BE2C (cell line): ENCODE results near the gene CAMK1D.

Experiments used
- DNase-seq: peaks from one replicate; pipeline ENCODE4 v3.0.0-alpha.2; 2020
- H3K27me3 ChIP-seq: fragments of 250-450 bp; sonication (Bioruptor Pico); 2 replicates; pipeline ENCODE4 v1.5.1; 2020; ENCODE audit warnings: mild to moderate bottlenecking
- H3K36me3 ChIP-seq: fragments of 250-450 bp; sonication (Bioruptor Pico); 2 replicates; pipeline ENCODE4 v1.5.1; 2020; ENCODE audit warnings: mild to moderate bottlenecking
- H3K4me1 ChIP-seq: fragments of 250-450 bp; sonication (Bioruptor Pico); 2 replicates; pipeline ENCODE4 v1.5.1; 2020
- H3K4me3 ChIP-seq: 2 replicates; pipeline ENCODE4 v1.5.1; 2011; ENCODE audit warnings: low read depth, low read length
- H3K9me3 ChIP-seq: fragments of 250-450 bp; sonication (Bioruptor Pico); 2 replicates; pipeline ENCODE4 v1.5.1; 2020
- TF ChIP-seq, protein P1 (sequence below): IDR thresholded peaks from 2 replicates; pipeline ENCODE4 v1.5.1; 2012; ENCODE audit warnings: mild to moderate bottlenecking, low read depth, low read length

The CAMK1D gene

DNA sequence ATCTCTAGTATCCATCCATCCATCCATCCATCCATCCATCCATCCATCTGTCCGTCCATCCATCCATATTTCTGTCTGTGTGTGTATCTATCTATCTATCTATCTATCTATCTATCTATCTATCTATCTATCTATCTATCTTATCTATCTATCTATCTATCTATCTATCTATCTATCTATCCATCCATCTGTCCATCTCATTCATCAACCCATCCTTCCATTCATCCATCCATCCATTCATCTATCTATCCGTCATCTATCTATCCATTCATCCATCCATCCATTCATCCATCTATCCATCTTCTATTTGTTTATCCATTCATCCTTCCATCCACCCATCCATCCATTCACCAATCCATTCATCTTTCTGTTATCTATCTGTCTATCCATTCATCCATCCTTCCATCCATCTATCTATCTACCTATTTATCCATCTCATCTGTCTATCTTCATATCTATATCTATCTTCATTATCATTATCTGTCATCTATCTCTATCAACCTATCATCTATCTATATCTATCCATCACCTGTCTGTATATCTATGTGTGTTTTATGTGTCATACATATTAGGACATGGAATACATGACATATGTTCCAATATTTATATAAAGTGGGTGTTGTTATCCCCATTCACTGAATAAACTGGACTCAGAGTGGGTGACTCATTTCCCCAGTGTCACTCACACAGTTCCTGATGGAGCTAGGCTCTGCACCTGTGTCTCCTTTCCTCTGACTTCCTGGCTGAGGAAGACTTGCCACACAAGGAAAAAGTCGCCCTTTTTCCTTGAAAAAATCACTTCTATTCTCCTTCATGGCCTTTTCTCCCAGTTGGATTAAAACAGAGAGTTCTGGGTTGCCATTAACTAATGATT, 452.1 kb downstream of the CAMK1D start:
- TF ChIP-seq, protein P1, sequence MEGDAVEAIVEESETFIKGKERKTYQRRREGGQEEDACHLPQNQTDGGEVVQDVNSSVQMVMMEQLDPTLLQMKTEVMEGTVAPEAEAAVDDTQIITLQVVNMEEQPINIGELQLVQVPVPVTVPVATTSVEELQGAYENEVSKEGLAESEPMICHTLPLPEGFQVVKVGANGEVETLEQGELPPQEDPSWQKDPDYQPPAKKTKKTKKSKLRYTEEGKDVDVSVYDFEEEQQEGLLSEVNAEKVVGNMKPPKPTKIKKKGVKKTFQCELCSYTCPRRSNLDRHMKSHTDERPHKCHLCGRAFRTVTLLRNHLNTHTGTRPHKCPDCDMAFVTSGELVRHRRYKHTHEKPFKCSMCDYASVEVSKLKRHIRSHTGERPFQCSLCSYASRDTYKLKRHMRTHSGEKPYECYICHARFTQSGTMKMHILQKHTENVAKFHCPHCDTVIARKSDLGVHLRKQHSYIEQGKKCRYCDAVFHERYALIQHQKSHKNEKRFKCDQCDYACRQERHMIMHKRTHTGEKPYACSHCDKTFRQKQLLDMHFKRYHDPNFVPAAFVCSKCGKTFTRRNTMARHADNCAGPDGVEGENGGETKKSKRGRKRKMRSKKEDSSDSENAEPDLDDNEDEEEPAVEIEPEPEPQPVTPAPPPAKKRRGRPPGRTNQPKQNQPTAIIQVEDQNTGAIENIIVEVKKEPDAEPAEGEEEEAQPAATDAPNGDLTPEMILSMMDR = no peak
- Histone ChIP-seq H3K36me3 (no peaks in the 10 kb centered on the region), H3K27me3 (no peaks in the 10 kb centered on the region), H3K4me3 (no peak overlapping the region), H3K9me3 (no peaks in the 10 kb centered on the region), H3K4me1 (no peaks in the 10 kb centered on the region)
- no peak for DNase-seq

DNA sequence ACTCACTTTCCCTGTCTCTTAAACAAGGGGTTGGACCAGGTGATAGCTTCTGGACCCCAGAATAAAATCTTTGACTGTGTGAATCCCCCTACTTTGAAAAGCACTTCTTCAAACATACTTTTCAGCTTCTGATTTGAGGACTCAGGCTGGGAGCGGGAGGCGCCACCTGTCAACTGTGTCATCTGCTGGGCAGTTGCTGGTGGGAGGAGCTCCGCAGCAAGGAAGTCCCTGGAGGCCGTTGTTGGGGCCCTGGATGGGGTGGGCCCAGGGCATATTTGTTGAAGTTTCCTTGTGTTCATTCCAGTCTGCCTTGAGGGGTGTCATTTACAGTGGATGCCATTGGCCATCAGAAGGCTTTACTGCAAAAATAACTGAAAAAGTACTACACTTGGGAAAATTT, 454.4 kb downstream of the CAMK1D start:
- Histone ChIP-seq H3K4me3 (no peak overlapping the region), H3K4me1 (no peaks in the 10 kb centered on the region), H3K9me3 (no peaks in the 10 kb centered on the region), H3K36me3 (no peaks in the 10 kb centered on the region), H3K27me3 (no peaks in the 10 kb centered on the region)
- DNase-seq = no peak
- TF ChIP-seq, protein P1 = no peak

DNA sequence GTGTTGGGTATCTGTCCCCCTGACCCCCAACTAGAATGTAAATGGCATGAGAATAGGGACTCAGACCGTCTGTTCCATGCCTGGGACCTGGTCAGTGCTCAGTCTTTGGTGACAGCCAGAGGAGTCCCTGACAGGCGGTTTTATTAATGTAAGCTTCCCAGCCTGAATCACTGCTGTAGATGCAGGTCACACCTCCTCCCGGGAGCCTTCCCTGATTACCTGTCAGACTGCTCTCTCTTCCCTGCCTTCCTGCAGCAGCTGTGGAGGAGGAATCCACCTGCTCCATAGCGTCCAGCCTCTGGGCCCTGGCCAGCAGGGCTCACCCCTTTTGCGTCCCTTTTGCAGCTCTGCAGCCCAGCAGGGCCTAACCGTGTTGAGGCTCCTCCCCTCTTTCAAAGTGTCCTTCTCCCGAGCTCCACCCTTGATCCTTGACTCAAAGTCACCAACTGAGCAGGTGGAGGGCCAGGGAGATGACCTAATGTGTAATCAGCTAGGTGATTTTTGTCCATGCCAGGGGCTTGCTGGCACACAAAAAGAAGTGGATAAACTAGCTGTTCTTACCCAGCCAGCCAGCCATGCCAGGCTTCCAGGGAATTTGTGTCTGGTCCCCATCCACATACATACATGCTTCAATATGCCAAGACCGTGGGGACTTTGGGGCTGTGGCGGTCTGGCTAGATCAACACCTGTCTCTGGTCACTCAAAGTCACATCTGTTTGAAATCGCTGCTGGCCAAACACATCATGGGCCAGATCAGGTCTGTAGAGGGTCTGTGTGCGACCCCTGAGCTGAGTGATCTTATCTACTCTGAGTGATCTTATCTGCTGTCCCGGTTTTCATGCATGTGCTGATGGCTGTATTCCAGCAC, 457.1 kb downstream of the CAMK1D start:
- TF ChIP-seq, protein P1 = no peak
- no peak for DNase-seq
- no peak overlapping the region for H3K4me3 ChIP-seq
- H3K36me3 ChIP-seq = no peaks in the 10 kb centered on the region
- no peaks in the 10 kb centered on the region for H3K4me1 ChIP-seq
- H3K27me3 ChIP-seq = no peaks in the 10 kb centered on the region
- H3K9me3 ChIP-seq = no peaks in the 10 kb centered on the region

DNA sequence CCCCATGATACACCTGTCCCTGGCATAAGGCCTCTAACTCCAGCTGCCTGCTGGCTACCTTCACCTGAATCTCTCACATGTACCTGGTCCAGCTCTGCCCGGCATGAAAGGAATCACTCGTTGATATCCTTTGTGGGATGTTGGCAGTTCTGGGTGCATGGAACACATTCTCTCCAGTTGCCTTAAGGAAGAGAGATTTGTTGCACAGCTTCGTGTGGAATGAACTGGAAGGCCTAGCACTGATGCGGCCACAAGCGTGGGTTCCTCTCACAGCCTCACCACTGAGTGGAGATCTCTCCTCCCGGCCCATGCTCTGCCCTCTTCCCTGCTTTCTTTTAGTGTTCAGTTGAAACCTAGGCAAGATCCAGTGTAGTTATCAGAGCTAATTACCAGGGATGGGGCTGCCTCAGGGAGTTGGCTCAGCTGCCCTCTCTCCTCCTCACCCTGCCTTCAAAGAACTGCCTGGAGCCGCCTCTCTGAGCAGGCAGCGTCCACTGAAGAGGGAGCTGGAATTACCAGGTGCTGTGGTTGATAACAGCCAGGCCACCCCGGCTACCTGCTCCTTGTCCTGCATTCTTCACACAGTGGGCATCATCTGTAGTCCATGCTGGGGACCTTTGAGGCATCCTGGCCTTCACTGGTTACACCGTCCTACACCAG, 457.9 kb downstream of the CAMK1D start:
- Histone ChIP-seq H3K36me3 (no peaks in the 10 kb centered on the region), H3K4me1 (no peaks in the 10 kb centered on the region), H3K4me3 (no peak overlapping the region), H3K27me3 (no peaks in the 10 kb centered on the region), H3K9me3 (no peaks in the 10 kb centered on the region)
- DNase-seq = no peak
- TF ChIP-seq, protein P1 = no peak

DNA sequence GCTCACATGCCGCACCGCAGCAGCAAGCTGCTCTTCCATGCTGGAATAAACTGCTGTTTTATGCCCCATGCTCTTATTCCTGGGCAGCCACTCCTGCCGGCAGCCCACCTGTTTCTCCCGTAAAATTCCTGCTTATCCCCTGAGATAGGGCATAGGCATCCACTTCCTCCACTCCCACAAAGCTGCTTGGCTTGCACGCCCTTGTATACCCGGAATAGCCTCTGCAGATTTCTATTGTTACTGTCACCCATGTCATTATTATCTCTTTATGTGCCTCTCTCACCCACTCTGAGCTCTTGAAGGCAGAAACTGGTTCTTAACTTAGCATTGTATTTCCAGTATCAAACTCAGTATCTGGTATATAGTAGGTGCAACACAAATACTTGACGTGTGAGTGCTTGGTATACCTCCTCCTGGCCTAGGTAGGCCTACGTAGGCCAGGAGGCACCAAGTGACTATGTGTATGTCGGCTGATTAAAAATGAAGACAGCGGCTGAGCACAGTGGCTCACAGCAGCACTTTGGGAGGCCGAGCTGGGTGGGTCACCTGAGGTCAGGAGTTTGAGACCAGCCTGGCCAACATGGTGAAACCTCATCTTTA, 458.8 kb downstream of the CAMK1D start:
- H3K4me1 ChIP-seq = no peaks in the 10 kb centered on the region
- TF ChIP-seq, protein P1 = no peak

More for the DNA sequence above, 458.8 kb downstream of the CAMK1D start:
- DNase-seq = no peak
- no peaks in the 10 kb centered on the region for H3K27me3 ChIP-seq
- H3K36me3 ChIP-seq = no peaks in the 10 kb centered on the region
- no peaks in the 10 kb centered on the region for H3K9me3 ChIP-seq
- H3K4me3 ChIP-seq = no peak overlapping the region
